ENCODE data around the gene CCDC60. TPM values are rescaled to one million over a fixed set of nuclear protein-coding genes. Genes with fewer than 3 reads are reported as not detected.

CCDC60 gene
- total and polyA plus RNA-seq, 2 of the 13 experiments (the other 11 are each of a cell fraction or from before 2014, with no cell fraction given): not detected

DNA sequence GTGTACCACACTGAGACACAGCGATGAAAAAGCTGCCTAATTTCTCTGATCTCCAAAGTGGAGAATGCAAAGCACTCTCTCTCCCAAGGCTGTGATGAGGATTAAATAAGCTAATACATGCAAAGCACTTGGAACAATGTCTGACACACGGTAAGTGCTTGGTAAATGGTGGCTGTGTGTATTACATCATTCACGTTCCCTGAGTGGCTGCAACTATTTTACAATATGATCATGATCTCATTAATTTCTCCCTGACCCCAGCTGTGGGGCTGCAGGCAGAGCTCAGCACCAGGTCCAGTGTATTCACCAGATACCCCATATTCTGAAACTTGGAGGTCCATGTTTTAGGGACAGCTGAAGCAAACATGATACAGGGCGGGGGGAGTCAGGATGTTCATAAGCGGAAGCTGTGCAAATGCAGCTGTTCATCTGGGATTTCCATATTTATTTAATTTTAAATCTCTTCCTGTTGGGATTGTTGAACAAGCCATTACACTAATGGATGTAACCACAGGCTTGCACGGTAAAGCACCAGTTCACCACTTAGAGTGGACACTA lies 106.4 kb downstream of the CCDC60 start:
- Histone ChIP-seq H3K27me3 (ENCODE audit: control insufficient read depth in 1 of 2, insufficient read depth in 2 of 2, low read length in 2 of 2) (no peaks in the 10 kb centered on the region), H3K27ac (ENCODE audit: extremely low read length, insufficient read depth, low read length) (no peak overlapping the region), H4K20me1 (ENCODE audit: insufficient read depth, low read length) (no peaks in the 10 kb centered on the region), H3K4me1 (ENCODE audit: insufficient read depth, low read length) (no peaks in the 10 kb centered on the region), H3K4me2 (ENCODE audit: low read depth, low read length) (no peak overlapping the region), H3K9ac (ENCODE audit: insufficient read depth, low read depth, low read length) (no peak overlapping the region), H3K36me3 (replicated peaks in 1 of 2; ENCODE audit: control insufficient read depth in 1 of 2, insufficient read depth in 2 of 2, low read length in 2 of 2) (no peaks in the 10 kb centered on the region), H3K79me2 (ENCODE audit: insufficient read depth, low read length) (no peaks in the 10 kb centered on the region), H2AFZ (ENCODE audit: low read length) (no peak overlapping the region), H3K4me3 (replicated peaks in 1 of 3; ENCODE audit: insufficient read depth in 1 of 3, low read depth in 2 of 3, low read length in 3 of 3) (no peak overlapping the region), H3K9me3 (ENCODE audit: low read length) (no peaks in the 10 kb centered on the region)
- BruUV-seq (replicated peaks): no TSS peak
- DNase-seq (ENCODE audit: low spot score) (no peak), ATAC-seq (no peak), FAIRE-seq (no peak)
- WGBS (ENCODE audit: low lambda C conversion rate): 69% methylated on average over 4 of the region's 6 CpGs
- POLR2A ChIA-PET: no interaction called here
- in situ Hi-C loops (cut with HindIII; ENCODE audit: extremely low pct_ligation_motif_present, low pct_unique_long_range_greater_than_20kb) (no loop called here), intact Hi-C loops (cut with micrococcal nuclease; ENCODE audit: unreplicated experiment) (no loop called here)
- CTCF ChIA-PET (ENCODE audit: low intra/inter-chr PET ratio, low total read pairs): no interaction called here
- TF ChIP-seq TRIM24 (CRISPR knock-in tag; IDR thresholded peaks at IDR 0.05) (no peak), SYNCRIP (IDR thresholded peaks at IDR 0.05; ENCODE audit: insufficient read depth, low read depth, low read length) (no peak), RFX3 (CRISPR knock-in tag; IDR thresholded peaks at IDR 0.05) (no peak), NFYC (CRISPR knock-in tag; IDR thresholded peaks at IDR 0.05) (no peak), ZNF333 (CRISPR knock-in tag; IDR thresholded peaks at IDR 0.05; ENCODE audit: borderline replicate concordance) (no peak), ATF7-NPFF (CRISPR knock-in tag; IDR thresholded peaks at IDR 0.05; ENCODE audit: low read depth) (no peak), ZNF816 (CRISPR knock-in tag; IDR thresholded peaks at IDR 0.05; ENCODE audit: borderline replicate concordance) (no peak), KLF13 (CRISPR knock-in tag; IDR thresholded peaks at IDR 0.05) (no peak)
- TF ChIP-seq, protein P1, sequence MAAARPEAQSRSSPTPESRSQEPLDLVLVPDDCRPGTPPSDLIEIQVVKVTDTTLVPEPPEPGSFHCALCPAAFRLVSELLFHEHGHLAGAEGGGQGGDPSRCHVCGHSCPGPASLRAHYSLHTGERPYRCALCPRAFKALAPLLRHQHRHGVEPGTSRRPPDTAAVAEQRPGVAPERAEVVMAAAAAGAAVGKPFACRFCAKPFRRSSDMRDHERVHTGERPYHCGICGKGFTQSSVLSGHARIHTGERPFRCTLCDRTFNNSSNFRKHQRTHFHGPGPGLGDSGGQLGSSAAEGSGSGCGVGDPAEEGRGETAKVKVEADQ (CRISPR knock-in tag; IDR thresholded peaks at IDR 0.05; ENCODE audit: borderline replicate concordance): no peak
- TF ChIP-seq, protein P2, sequence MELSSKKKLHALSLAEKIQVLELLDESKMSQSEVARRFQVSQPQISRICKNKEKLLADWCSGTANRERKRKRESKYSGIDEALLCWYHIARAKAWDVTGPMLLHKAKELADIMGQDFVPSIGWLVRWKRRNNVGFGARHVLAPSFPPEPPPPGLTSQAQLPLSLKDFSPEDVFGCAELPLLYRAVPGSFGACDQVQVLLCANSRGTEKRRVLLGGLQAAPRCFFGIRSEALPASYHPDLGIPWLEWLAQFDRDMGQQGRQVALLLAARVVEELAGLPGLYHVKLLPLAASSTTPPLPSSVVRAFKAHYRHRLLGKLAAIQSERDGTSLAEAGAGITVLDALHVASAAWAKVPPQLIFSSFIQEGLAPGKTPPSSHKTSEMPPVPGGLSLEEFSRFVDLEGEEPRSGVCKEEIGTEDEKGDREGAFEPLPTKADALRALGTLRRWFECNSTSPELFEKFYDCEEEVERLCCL (CRISPR knock-in tag; IDR thresholded peaks at IDR 0.05; ENCODE audit: borderline replicate concordance): no peak
- TF ChIP-seq, protein P3, sequence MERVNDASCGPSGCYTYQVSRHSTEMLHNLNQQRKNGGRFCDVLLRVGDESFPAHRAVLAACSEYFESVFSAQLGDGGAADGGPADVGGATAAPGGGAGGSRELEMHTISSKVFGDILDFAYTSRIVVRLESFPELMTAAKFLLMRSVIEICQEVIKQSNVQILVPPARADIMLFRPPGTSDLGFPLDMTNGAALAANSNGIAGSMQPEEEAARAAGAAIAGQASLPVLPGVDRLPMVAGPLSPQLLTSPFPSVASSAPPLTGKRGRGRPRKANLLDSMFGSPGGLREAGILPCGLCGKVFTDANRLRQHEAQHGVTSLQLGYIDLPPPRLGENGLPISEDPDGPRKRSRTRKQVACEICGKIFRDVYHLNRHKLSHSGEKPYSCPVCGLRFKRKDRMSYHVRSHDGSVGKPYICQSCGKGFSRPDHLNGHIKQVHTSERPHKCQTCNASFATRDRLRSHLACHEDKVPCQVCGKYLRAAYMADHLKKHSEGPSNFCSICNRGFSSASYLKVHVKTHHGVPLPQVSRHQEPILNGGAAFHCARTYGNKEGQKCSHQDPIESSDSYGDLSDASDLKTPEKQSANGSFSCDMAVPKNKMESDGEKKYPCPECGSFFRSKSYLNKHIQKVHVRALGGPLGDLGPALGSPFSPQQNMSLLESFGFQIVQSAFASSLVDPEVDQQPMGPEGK (CRISPR knock-in tag; IDR thresholded peaks at IDR 0.05): no peak
- TF ChIP-seq, protein P4, sequence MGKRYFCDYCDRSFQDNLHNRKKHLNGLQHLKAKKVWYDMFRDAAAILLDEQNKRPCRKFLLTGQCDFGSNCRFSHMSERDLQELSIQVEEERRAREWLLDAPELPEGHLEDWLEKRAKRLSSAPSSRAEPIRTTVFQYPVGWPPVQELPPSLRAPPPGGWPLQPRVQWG (CRISPR knock-in tag; IDR thresholded peaks at IDR 0.05; ENCODE audit: borderline replicate concordance, low read depth): no peak
- TF ChIP-seq, protein P5, sequence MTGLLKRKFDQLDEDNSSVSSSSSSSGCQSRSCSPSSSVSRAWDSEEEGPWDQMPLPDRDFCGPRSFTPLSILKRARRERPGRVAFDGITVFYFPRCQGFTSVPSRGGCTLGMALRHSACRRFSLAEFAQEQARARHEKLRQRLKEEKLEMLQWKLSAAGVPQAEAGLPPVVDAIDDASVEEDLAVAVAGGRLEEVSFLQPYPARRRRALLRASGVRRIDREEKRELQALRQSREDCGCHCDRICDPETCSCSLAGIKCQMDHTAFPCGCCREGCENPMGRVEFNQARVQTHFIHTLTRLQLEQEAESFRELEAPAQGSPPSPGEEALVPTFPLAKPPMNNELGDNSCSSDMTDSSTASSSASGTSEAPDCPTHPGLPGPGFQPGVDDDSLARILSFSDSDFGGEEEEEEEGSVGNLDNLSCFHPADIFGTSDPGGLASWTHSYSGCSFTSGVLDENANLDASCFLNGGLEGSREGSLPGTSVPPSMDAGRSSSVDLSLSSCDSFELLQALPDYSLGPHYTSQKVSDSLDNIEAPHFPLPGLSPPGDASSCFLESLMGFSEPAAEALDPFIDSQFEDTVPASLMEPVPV (CRISPR knock-in tag; IDR thresholded peaks at IDR 0.05): no peak
- TF ChIP-seq, protein P6, sequence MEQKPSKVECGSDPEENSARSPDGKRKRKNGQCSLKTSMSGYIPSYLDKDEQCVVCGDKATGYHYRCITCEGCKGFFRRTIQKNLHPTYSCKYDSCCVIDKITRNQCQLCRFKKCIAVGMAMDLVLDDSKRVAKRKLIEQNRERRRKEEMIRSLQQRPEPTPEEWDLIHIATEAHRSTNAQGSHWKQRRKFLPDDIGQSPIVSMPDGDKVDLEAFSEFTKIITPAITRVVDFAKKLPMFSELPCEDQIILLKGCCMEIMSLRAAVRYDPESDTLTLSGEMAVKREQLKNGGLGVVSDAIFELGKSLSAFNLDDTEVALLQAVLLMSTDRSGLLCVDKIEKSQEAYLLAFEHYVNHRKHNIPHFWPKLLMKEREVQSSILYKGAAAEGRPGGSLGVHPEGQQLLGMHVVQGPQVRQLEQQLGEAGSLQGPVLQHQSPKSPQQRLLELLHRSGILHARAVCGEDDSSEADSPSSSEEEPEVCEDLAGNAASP (CRISPR knock-in tag; IDR thresholded peaks at IDR 0.05; ENCODE audit: borderline replicate concordance): no peak
